Ascending aorta (tissue), 2 donors: ENCODE measurements around the gene C10orf105. TPM values are rescaled to one million over a fixed set of nuclear protein-coding genes. Genes with fewer than 3 reads are reported as not detected.

Source experiments
- DNase-seq, 2 donors: peaks; one replicate each; pipeline ENCODE4 v3.0.0-alpha.2; 2019; ENCODE audit warnings: low spot score in 2 of 2
- H3K27ac ChIP-seq, 2 donors: fragments of 200-600 bp; sonication (generic); one replicate each; pipeline ENCODE4 v1.5.1; 2016 to 2017; ENCODE audit warnings: mild to moderate bottlenecking in 1 of 2
- H3K27me3 ChIP-seq: fragments of 200-600 bp; sonication (generic); one replicate; pipeline ENCODE4 v1.5.1; 2017
- H3K36me3 ChIP-seq, 2 donors: fragments of 200-600 bp; sonication (generic); one replicate each; pipeline ENCODE4 v1.5.1; 2016
- H3K4me1 ChIP-seq, 2 donors: fragments of 200-600 bp; sonication (generic); one replicate each; pipeline ENCODE4 v1.5.1; 2016 to 2017; ENCODE audit warnings: mild to moderate bottlenecking in 1 of 2
- H3K4me3 ChIP-seq, 2 donors: fragments of 200-600 bp; sonication (generic); one replicate each; pipeline ENCODE4 v1.5.1; 2016 to 2017; ENCODE audit warnings: mild to moderate bottlenecking in 1 of 2
- H3K9me3 ChIP-seq, 2 donors: fragments of 200-600 bp; sonication (generic); one replicate each; pipeline ENCODE4 v1.5.1; 2016
- CTCF ChIP-seq, 3 experiments: fragments of 200-600 bp in 2 of 3; fragments of 450-650 bp in 1 of 3; sonication (generic) in 2 of 3; IDR thresholded peaks; one replicate each; pipeline ENCODE4 v1.5.1; 2016 to 2019; ENCODE audit warnings: antibody characterized with exemption in 3 of 3, mild to moderate bottlenecking in 1 of 3, moderate library complexity in 1 of 3
- intact Hi-C: fragments of 100-400 bp; cut with DNase I; formaldehyde crosslinking; loops from one replicate; pipeline ENCODE4 v1.15.1; 2023
- total RNA-seq: library from RNA; depleted of rRNA; stranded (reverse); fragments of >200 nt; gene quantifications from one replicate; pipeline ENCODE4 v1.1.0, GENCODE V29; 2016

C10orf105 gene
- total RNA-seq, 1 donor from 2014 or later, result not detected

GRCh38 chr10:71741671-71742070 lies 22.1 kb upstream of the C10orf105 start:
- Histone ChIP-seq H3K4me1 (no peaks in the 10 kb centered on the region), H3K27me3 (no peaks in the 10 kb centered on the region), H3K9me3 (peaks cover 0 to 7% of the 10 kb centered on the region in 2 donors), H3K4me3 (no peak overlapping the region), H3K36me3 (no peaks in the 10 kb centered on the region), H3K27ac (no peak overlapping the region)
- intact Hi-C loops, result no loop called here
- TF ChIP-seq CTCF (IDR thresholded peaks at IDR 0.05), result no peak
- DNase-seq, result no peak

GRCh38 chr10:71741029-71741428 lies 21.5 kb upstream of the C10orf105 start:
- Histone ChIP-seq H3K27me3 (no peaks in the 10 kb centered on the region), H3K9me3 (peaks cover 0 to 7% of the 10 kb centered on the region in 2 donors), H3K27ac (no peak overlapping the region), H3K4me1 (no peaks in the 10 kb centered on the region), H3K36me3 (no peaks in the 10 kb centered on the region), H3K4me3 (no peak overlapping the region)
- no peak for TF ChIP-seq CTCF (IDR thresholded peaks at IDR 0.05)
- no peak for DNase-seq
- intact Hi-C loops, result no loop called here

GRCh38 chr10:71740069-71740653 lies 20.6 kb upstream of the C10orf105 start:
- Histone ChIP-seq H3K4me1 (no peaks in the 10 kb centered on the region), H3K27me3 (no peaks in the 10 kb centered on the region), H3K36me3 (no peaks in the 10 kb centered on the region), H3K4me3 (no peak overlapping the region), H3K27ac (no peak overlapping the region), H3K9me3 (peaks cover 0 to 7% of the 10 kb centered on the region in 2 donors)
- intact Hi-C loops, result no loop called here
- no peak for TF ChIP-seq CTCF (IDR thresholded peaks at IDR 0.05)
- no peak for DNase-seq

- H3K36me3 ChIP-seq, result no peaks in the 10 kb centered on the region
- H3K4me1 ChIP-seq, result no peaks in the 10 kb centered on the region
- no peak overlapping the region for H3K27ac ChIP-seq
- no peak overlapping the region for H3K4me3 ChIP-seq
- H3K27me3 ChIP-seq, result no peaks in the 10 kb centered on the region
- peaks cover 0 to 7% of the 10 kb centered on the region in 2 donors for H3K9me3 ChIP-seq
- no peak for TF ChIP-seq CTCF (IDR thresholded peaks at IDR 0.05)
- no peak for DNase-seq
- intact Hi-C loops, result no loop called here
These were observed 19.9 kb upstream of the C10orf105 start for GRCh38 chr10:71739358-71739900.

- no peaks in the 10 kb centered on the region for H3K36me3 ChIP-seq
- H3K4me1 ChIP-seq, result no peaks in the 10 kb centered on the region
- H3K4me3 ChIP-seq, result no peak overlapping the region
- no peaks in the 10 kb centered on the region for H3K27me3 ChIP-seq
- no peak for TF ChIP-seq CTCF (IDR thresholded peaks at IDR 0.05)
- DNase-seq, result no peak
- intact Hi-C loops, result no loop called here
- no peak overlapping the region for H3K27ac ChIP-seq
- peaks cover 0 to 6% of the 10 kb centered on the region in 2 donors for H3K9me3 ChIP-seq
These were observed 18.2 kb upstream of the C10orf105 start for GRCh38 chr10:71737834-71738197.
